Mononuclear cell (primary cell): ENCODE measurements around the gene ATP11A. TPM values are rescaled to one million over a fixed set of nuclear protein-coding genes. Genes with fewer than 3 reads are reported as not detected.
"Not testable (repeated sequence)": the region's sequence is repeated elsewhere in the genome, so short reads cannot be mapped to it uniquely, and the experiment has no call there.

Source experiments
- H3K27me3 ChIP-seq: 2 replicates; pipeline ENCODE4 v1.6.0; 2011; ENCODE audit warnings: low read length, control low read depth; ENCODE audit not compliant: insufficient read depth
- H3K4me1 ChIP-seq: 2 replicates; pipeline ENCODE4 v1.5.1; 2011; ENCODE audit warnings: mild to moderate bottlenecking, low read length, control low read depth; ENCODE audit not compliant: insufficient read depth
- H3K4me3 ChIP-seq: 2 replicates; pipeline ENCODE4 v1.5.1; 2011; ENCODE audit warnings: mild to moderate bottlenecking, low read length, moderate library complexity
- H3K9me3 ChIP-seq: 2 replicates; pipeline ENCODE4 v1.5.1; 2011; ENCODE audit warnings: low read depth, mild to moderate bottlenecking, control low read depth, low read length
- total RNA-seq: library from RNA; depleted of rRNA; stranded (reverse); fragments of >200 nt; gene quantifications from one replicate; pipeline ENCODE4 v1.2.3, GENCODE V29; 2012

The ATP11A gene
- total RNA-seq, 1 donor, result 24.9 TPM

GRCh38 chr13:112657850-112658445, 31.9 kb upstream of the ATP11A start:
- H3K9me3 ChIP-seq, result no peaks in the 10 kb centered on the region
- H3K4me1 ChIP-seq, result no peaks in the 10 kb centered on the region
- no peak overlapping the region for H3K4me3 ChIP-seq
- no peaks in the 10 kb centered on the region for H3K27me3 ChIP-seq

GRCh38 chr13:112658808-112659207, 31.0 kb upstream of the ATP11A start:
- Histone ChIP-seq H3K4me3 (no peak overlapping the region), H3K4me1 (no peaks in the 10 kb centered on the region), H3K9me3 (no peaks in the 10 kb centered on the region), H3K27me3 (no peaks in the 10 kb centered on the region)

GRCh38 chr13:112661291-112661690, 28.5 kb upstream of the ATP11A start:
- no peaks in the 10 kb centered on the region for H3K4me1 ChIP-seq
- no peak overlapping the region for H3K4me3 ChIP-seq
- no peaks in the 10 kb centered on the region for H3K27me3 ChIP-seq
- no peaks in the 10 kb centered on the region for H3K9me3 ChIP-seq

- Histone ChIP-seq H3K4me1 (no peaks in the 10 kb centered on the region), H3K9me3 (no peaks in the 10 kb centered on the region), H3K4me3 (no peak overlapping the region), H3K27me3 (no peaks in the 10 kb centered on the region)
These were observed 25.2 kb upstream of the ATP11A start for GRCh38 chr13:112664501-112665203.

GRCh38 chr13:112668924-112669323, 20.9 kb upstream of the ATP11A start:
- H3K9me3 ChIP-seq, result no peaks in the 10 kb centered on the region
- no peaks in the 10 kb centered on the region for H3K27me3 ChIP-seq
- H3K4me1 ChIP-seq, result no peaks in the 10 kb centered on the region
- no peak overlapping the region for H3K4me3 ChIP-seq

- Histone ChIP-seq H3K27me3 (no peaks in the 10 kb centered on the region), H3K9me3 (no peaks in the 10 kb centered on the region), H3K4me1 (peaks cover 3% of the 10 kb centered on the region), H3K4me3 (no peak overlapping the region)
These were observed 19.8 kb upstream of the ATP11A start for GRCh38 chr13:112669881-112670499.

- Histone ChIP-seq H3K9me3 (no peaks in the 10 kb centered on the region), H3K4me1 (peaks cover 3% of the 10 kb centered on the region), H3K4me3 (no peak overlapping the region), H3K27me3 (no peaks in the 10 kb centered on the region)
These were observed 19.0 kb upstream of the ATP11A start for GRCh38 chr13:112670864-112671263.

- Histone ChIP-seq H3K4me1 (peaks cover 3% of the 10 kb centered on the region), H3K27me3 (no peaks in the 10 kb centered on the region), H3K4me3 (no peak overlapping the region), H3K9me3 (no peaks in the 10 kb centered on the region)
These were observed 18.5 kb upstream of the ATP11A start for GRCh38 chr13:112671359-112671758.

GRCh38 chr13:112672651-112673284, 17.1 kb upstream of the ATP11A start:
- Histone ChIP-seq H3K27me3 (no peaks in the 10 kb centered on the region), H3K4me3 (no peak overlapping the region), H3K9me3 (no peaks in the 10 kb centered on the region), H3K4me1 (peaks cover 3% of the 10 kb centered on the region)

GRCh38 chr13:112674412-112675365, 15.1 kb upstream of the ATP11A start:
- H3K9me3 ChIP-seq, result no peaks in the 10 kb centered on the region
- H3K4me1 ChIP-seq, result peaks cover 3% of the 10 kb centered on the region
- H3K27me3 ChIP-seq, result no peaks in the 10 kb centered on the region
- H3K4me3 ChIP-seq, result no peak overlapping the region

GRCh38 chr13:112675366-112675756, 14.5 kb upstream of the ATP11A start:
- peaks cover 3% of the 10 kb centered on the region for H3K4me1 ChIP-seq
- no peak overlapping the region for H3K4me3 ChIP-seq
- no peaks in the 10 kb centered on the region for H3K27me3 ChIP-seq
- H3K9me3 ChIP-seq, result no peaks in the 10 kb centered on the region

- not testable (repeated sequence) for H3K27me3 ChIP-seq, H3K4me1 ChIP-seq, H3K4me3 ChIP-seq, H3K9me3 ChIP-seq
These were observed 12.3 kb upstream of the ATP11A start for GRCh38 chr13:112677421-112677962.

GRCh38 chr13:112679381-112679780, 10.5 kb upstream of the ATP11A start:
- no peak overlapping the region for H3K4me3 ChIP-seq
- H3K27me3 ChIP-seq, result no peaks in the 10 kb centered on the region
- peaks cover 3% of the 10 kb centered on the region for H3K4me1 ChIP-seq
- no peaks in the 10 kb centered on the region for H3K9me3 ChIP-seq

GRCh38 chr13:112679932-112680677, 9.7 kb upstream of the ATP11A start:
- Histone ChIP-seq H3K4me1 (no peaks in the 10 kb centered on the region), H3K4me3 (no peak overlapping the region), H3K9me3 (no peaks in the 10 kb centered on the region), H3K27me3 (no peaks in the 10 kb centered on the region)
